ENCODE data around the gene METRNL. TPM values are rescaled to one million over a fixed set of nuclear protein-coding genes. Genes with fewer than 3 reads are reported as not detected.

The METRNL gene
- total RNA-seq, 1 experiment from 2014 or later = 33.8 TPM

DNA sequence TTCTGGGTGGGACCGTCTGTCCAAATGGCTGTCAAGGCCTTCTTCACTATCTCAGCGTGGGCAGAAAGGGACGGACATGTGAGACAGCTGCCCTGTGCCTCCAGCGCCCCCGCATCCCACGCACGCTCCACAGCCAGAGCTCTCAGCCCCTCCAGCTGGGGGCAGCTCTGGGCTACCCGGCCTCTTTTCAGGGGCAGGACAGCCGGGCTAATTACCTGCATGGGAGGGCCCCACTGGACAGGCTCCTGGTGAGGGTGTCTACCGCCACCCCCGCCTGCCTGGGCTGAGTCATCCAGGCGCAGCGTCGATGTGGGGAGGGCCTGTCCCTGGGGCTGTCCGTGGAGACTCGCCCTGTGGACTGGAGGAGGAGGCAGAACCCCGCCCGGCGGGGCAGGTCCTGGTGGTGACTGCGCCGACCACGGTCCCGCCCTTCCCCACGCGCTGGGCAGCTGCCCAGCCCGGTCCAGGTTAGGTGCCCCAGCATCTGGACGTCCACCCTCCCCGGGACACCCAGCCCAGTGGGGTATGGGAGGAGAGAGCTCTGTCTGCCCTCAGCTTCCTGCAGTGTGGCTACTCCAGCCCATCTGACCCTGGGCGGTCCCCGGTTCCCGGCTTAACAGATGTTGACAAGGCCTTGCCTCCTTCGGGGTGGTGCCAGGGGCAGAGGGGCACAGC, 5.9 kb upstream of the METRNL start:
- BruUV-seq (replicated peaks) = no TSS peak

DNA sequence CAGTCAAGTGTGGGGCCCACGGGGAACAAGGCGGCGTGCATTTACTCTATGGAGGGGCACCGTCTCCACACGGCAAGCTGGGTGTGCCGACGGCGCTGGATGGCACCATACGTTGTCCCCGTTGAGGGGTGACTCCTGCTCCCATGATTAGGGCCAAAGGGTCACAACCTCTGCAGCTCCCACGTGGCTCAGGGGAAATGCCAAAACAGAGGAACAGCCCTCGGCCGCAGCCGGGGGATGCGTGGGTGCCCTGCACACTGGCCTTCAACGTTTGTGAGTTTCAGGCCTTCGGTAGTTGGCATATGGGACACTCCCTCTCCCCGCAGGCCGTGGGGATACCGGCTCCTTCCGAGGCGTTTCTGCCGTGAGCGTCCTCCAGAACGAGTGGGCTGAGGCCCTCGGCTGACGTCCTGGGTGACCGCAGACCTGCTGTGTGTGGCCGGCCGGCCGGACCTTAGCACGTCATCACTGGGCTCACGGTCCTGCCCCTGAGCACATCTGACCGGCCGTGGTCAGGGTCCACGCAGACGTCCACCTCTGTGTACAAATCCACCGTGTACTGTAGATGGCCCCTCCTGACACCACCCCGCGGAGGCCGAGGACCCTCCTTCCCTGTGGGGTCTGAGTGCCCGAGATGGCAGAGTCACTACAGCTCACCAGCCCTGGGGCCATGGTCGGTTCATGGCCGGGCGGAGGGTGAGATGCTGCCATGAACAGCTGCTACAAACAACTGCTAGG, 4.8 kb upstream of the METRNL start:
- intact Hi-C loops (cut with micrococcal nuclease; ENCODE audit: unreplicated experiment) = no loop called here
- TF ChIP-seq CTCF (IDR thresholded peaks at IDR 0.05; ENCODE audit: insufficient read depth in 1 of 2, low read depth in 1 of 2, low read length in 1 of 2, severe bottlenecking in 1 of 2, unreplicated experiment in 1 of 2) = no peak
- no peaks in the 10 kb centered on the region for H3K9me3 ChIP-seq
- CTCF ChIA-PET = no interaction called here
- Mint-ChIP-seq H3K36me3 (ENCODE audit: insufficient read depth, unreplicated experiment) (peaks cover 7% of the 10 kb centered on the region), H3K4me3 (ENCODE audit: unreplicated experiment) (no peak overlapping the region), H3K27ac (ENCODE audit: unreplicated experiment) (no peak overlapping the region), H3K27me3 (ENCODE audit: insufficient read depth, unreplicated experiment) (peaks cover 4% of the 10 kb centered on the region), H3K9me3 (ENCODE audit: unreplicated experiment) (no peaks in the 10 kb centered on the region), H3K4me1 (ENCODE audit: low read depth, unreplicated experiment) (no peaks in the 10 kb centered on the region)
- POLR2A ChIA-PET = no interaction called here
- H3K4me3 ChIP-seq (ENCODE audit: low read depth, low read length) = no peak overlapping the region
- DNase-seq = no peak
- H3K36me3 ChIP-seq (ENCODE audit: control insufficient read depth, insufficient read depth, low read length) = no peaks in the 10 kb centered on the region
- no TSS peak for BruUV-seq (replicated peaks)
- no peaks in the 10 kb centered on the region; the same call in 1 of the 2 replicates for H3K27me3 ChIP-seq (replicated peaks; ENCODE audit: control insufficient read depth, insufficient read depth, low read length)
- peaks cover 21% of the 10 kb centered on the region for H3K4me1 ChIP-seq

More for the DNA sequence above, 5.9 kb upstream of the METRNL start:
- no peaks in the 10 kb centered on the region; the same call in 1 of the 2 replicates for H3K27me3 ChIP-seq (replicated peaks; ENCODE audit: control insufficient read depth, insufficient read depth, low read length)
- no peak for TF ChIP-seq CTCF (IDR thresholded peaks at IDR 0.05; ENCODE audit: insufficient read depth in 1 of 2, low read depth in 1 of 2, low read length in 1 of 2, severe bottlenecking in 1 of 2, unreplicated experiment in 1 of 2)
- Mint-ChIP-seq H3K36me3 (ENCODE audit: insufficient read depth, unreplicated experiment) (peaks cover 4% of the 10 kb centered on the region), H3K4me1 (ENCODE audit: low read depth, unreplicated experiment) (no peaks in the 10 kb centered on the region), H3K27me3 (ENCODE audit: insufficient read depth, unreplicated experiment) (peaks cover 6% of the 10 kb centered on the region), H3K9me3 (ENCODE audit: unreplicated experiment) (no peaks in the 10 kb centered on the region), H3K27ac (ENCODE audit: unreplicated experiment) (no peak overlapping the region), H3K4me3 (ENCODE audit: unreplicated experiment) (no peak overlapping the region)
- no peaks in the 10 kb centered on the region for H3K36me3 ChIP-seq (ENCODE audit: control insufficient read depth, insufficient read depth, low read length)
- no peaks in the 10 kb centered on the region for H3K9me3 ChIP-seq
- no peak overlapping the region for H3K4me3 ChIP-seq (ENCODE audit: low read depth, low read length)
- ChIA-PET POLR2A (no interaction called here), CTCF (no interaction called here)
- H3K4me1 ChIP-seq = peaks cover 18% of the 10 kb centered on the region
- no peak for DNase-seq
- intact Hi-C loops (cut with micrococcal nuclease; ENCODE audit: unreplicated experiment) = no loop called here

- ChIA-PET CTCF (no interaction called here), POLR2A (no interaction called here)
- no peak for TF ChIP-seq CTCF (IDR thresholded peaks at IDR 0.05; ENCODE audit: insufficient read depth in 1 of 2, low read depth in 1 of 2, low read length in 1 of 2, severe bottlenecking in 1 of 2, unreplicated experiment in 1 of 2)
- Mint-ChIP-seq H3K27me3 (ENCODE audit: insufficient read depth, unreplicated experiment) (peaks cover 3% of the 10 kb centered on the region), H3K4me3 (ENCODE audit: unreplicated experiment) (no peak overlapping the region), H3K27ac (ENCODE audit: unreplicated experiment) (no peak overlapping the region), H3K4me1 (ENCODE audit: low read depth, unreplicated experiment) (no peaks in the 10 kb centered on the region), H3K36me3 (ENCODE audit: insufficient read depth, unreplicated experiment) (peaks cover 7% of the 10 kb centered on the region), H3K9me3 (ENCODE audit: unreplicated experiment) (no peaks in the 10 kb centered on the region)
- Histone ChIP-seq H3K4me1 (peaks cover 21% of the 10 kb centered on the region), H3K4me3 (ENCODE audit: low read depth, low read length) (no peak overlapping the region), H3K9me3 (no peaks in the 10 kb centered on the region), H3K27me3 (replicated peaks; ENCODE audit: control insufficient read depth, insufficient read depth, low read length) (no peaks in the 10 kb centered on the region; the same call in 1 of the 2 replicates), H3K36me3 (ENCODE audit: control insufficient read depth, insufficient read depth, low read length) (no peaks in the 10 kb centered on the region)
- no TSS peak for BruUV-seq (replicated peaks)
- intact Hi-C loops (cut with micrococcal nuclease; ENCODE audit: unreplicated experiment) = no loop called here
- no peak for DNase-seq
Observed at GRCh38 chr17:83075270-83075880, 4.0 kb upstream of the METRNL start.

Measured in Caco-2 (cell line).